Ishikawa (cell line): ENCODE results near the gene GYS2.

Source experiments
- CEBPB ChIP-seq: IDR thresholded peaks from 2 replicates; pipeline ENCODE4 v1.6.1; 2012
- CREB1 ChIP-seq: IDR thresholded peaks from 2 replicates; pipeline ENCODE4 v1.6.1; 2012; ENCODE audit warnings: low read depth
- EGR1 ChIP-seq: IDR thresholded peaks from 2 replicates; pipeline ENCODE4 v1.6.1; 2012
- EP300 ChIP-seq: IDR thresholded peaks from 2 replicates; pipeline ENCODE4 v1.6.1; 2012; ENCODE audit warnings: borderline replicate concordance
- FOXM1 ChIP-seq: IDR thresholded peaks from 2 replicates; pipeline ENCODE4 v1.6.1; 2012; ENCODE audit warnings: low read depth, borderline replicate concordance
- NFIC ChIP-seq: IDR thresholded peaks from 2 replicates; pipeline ENCODE4 v1.6.1; 2012
- RAD21 ChIP-seq: IDR thresholded peaks from 2 replicates; pipeline ENCODE4 v1.6.1; 2012; ENCODE audit warnings: low read depth
- TAF1 ChIP-seq: IDR thresholded peaks from 2 replicates; pipeline ENCODE4 v1.6.1; 2012; ENCODE audit warnings: low read depth, mild to moderate bottlenecking
- TCF12 ChIP-seq: IDR thresholded peaks from 2 replicates; pipeline ENCODE4 v1.6.1; 2012; ENCODE audit warnings: low read depth
- TEAD4 ChIP-seq: IDR thresholded peaks from 2 replicates; pipeline ENCODE4 v1.6.1; 2012
- YY1 ChIP-seq: IDR thresholded peaks from 2 replicates; pipeline ENCODE4 v1.6.1; 2012; ENCODE audit warnings: low read depth
- ZBTB7A ChIP-seq: IDR thresholded peaks from 2 replicates; pipeline ENCODE4 v1.6.1; 2012; ENCODE audit warnings: low read depth
- TF ChIP-seq, protein P1 (sequence below): IDR thresholded peaks from 2 replicates; pipeline ENCODE4 v1.6.1; 2012
- TF ChIP-seq, protein P2 (sequence below): IDR thresholded peaks from 2 replicates; pipeline ENCODE4 v1.6.1; 2012; ENCODE audit warnings: low read depth, mild to moderate bottlenecking
- TF ChIP-seq, protein P3 (sequence below): IDR thresholded peaks from 2 replicates; pipeline ENCODE4 v1.6.1; 2012

The GYS2 gene

DNA sequence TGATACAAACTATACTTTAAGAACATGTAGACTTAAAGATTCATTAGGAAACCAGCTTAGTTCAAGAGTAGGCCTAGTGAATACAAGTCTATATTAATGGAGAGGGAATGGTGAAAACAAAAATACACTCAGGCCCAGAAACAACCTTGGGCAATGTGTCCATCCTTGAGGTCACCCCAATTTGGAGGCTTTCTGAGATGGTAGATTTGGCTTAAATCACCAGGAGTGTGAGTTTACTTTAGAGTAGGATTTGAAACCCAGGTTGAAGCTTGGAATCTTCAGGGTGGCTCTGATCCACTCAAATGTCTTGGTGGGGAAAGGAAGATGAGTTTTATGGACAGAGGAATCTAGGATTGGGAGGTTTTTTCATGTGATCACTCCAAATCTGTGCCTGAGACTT, 42.5 kb upstream of the GYS2 start:
- no peak for TF ChIP-seq EGR1
- no peak for TF ChIP-seq TAF1
- no peak for TF ChIP-seq TCF12
- TF ChIP-seq CREB1: no peak
- no peak for TF ChIP-seq FOXM1
- no peak for TF ChIP-seq YY1
- no peak for TF ChIP-seq TEAD4
- TF ChIP-seq EP300: no peak

DNA sequence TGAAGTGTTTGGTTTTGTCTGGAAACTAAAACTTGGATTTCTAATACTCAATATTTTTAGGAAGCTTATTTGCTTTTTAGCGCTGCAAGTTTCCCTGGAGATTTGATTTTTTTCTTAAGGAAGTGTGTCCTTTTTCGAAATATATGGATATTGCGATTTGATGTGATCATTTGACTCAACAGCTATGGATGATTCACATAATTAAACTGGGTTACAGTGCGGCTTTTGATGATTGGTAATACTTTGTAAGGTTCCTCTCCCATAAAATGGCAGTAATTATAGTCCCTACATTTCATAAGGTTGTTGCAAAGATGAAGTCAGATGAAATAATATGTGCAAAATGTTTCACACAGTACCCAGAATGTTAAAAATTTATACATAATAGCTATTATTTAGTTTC, 39.9 kb upstream of the GYS2 start:
- no peak for TF ChIP-seq EP300
- TF ChIP-seq, protein P1, sequence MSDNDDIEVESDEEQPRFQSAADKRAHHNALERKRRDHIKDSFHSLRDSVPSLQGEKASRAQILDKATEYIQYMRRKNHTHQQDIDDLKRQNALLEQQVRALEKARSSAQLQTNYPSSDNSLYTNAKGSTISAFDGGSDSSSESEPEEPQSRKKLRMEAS: no peak
- TF ChIP-seq ZBTB7A: no peak
- TF ChIP-seq FOXM1: no peak
- no peak for TF ChIP-seq CREB1
- TF ChIP-seq CEBPB: no peak
- TF ChIP-seq, protein P2, sequence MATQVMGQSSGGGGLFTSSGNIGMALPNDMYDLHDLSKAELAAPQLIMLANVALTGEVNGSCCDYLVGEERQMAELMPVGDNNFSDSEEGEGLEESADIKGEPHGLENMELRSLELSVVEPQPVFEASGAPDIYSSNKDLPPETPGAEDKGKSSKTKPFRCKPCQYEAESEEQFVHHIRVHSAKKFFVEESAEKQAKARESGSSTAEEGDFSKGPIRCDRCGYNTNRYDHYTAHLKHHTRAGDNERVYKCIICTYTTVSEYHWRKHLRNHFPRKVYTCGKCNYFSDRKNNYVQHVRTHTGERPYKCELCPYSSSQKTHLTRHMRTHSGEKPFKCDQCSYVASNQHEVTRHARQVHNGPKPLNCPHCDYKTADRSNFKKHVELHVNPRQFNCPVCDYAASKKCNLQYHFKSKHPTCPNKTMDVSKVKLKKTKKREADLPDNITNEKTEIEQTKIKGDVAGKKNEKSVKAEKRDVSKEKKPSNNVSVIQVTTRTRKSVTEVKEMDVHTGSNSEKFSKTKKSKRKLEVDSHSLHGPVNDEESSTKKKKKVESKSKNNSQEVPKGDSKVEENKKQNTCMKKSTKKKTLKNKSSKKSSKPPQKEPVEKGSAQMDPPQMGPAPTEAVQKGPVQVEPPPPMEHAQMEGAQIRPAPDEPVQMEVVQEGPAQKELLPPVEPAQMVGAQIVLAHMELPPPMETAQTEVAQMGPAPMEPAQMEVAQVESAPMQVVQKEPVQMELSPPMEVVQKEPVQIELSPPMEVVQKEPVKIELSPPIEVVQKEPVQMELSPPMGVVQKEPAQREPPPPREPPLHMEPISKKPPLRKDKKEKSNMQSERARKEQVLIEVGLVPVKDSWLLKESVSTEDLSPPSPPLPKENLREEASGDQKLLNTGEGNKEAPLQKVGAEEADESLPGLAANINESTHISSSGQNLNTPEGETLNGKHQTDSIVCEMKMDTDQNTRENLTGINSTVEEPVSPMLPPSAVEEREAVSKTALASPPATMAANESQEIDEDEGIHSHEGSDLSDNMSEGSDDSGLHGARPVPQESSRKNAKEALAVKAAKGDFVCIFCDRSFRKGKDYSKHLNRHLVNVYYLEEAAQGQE: no peak
- no peak for TF ChIP-seq TCF12
- TF ChIP-seq, protein P3, sequence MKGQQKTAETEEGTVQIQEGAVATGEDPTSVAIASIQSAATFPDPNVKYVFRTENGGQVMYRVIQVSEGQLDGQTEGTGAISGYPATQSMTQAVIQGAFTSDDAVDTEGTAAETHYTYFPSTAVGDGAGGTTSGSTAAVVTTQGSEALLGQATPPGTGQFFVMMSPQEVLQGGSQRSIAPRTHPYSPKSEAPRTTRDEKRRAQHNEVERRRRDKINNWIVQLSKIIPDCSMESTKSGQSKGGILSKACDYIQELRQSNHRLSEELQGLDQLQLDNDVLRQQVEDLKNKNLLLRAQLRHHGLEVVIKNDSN: no peak

DNA sequence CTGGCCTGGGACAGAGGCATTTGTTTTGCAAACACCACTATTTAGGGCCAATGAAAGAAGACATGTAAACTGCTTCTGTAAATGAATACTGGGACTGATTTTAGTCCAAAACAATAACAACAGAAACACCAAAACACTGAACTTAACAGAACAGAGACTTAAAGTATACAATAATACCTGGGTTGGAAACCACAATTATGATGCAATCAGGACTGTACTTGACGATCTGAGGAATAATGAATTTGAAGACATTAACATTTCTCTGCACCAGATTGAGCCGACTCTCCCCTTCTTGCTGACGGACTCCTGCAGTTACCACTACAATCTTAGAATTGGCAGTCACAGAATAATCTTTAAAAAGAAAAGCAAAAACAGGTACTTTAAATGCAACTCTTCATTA, 39.1 kb upstream of the GYS2 start:
- TF ChIP-seq RAD21 (no peak), NFIC (no peak), EGR1 (no peak), FOXM1 (no peak), TEAD4 (no peak), TCF12 (no peak), CEBPB (no peak), YY1 (no peak), EP300 (no peak), TAF1 (no peak), ZBTB7A (no peak), CREB1 (no peak)
- TF ChIP-seq, protein P1: no peak
- TF ChIP-seq, protein P3: no peak
- TF ChIP-seq, protein P2: no peak

DNA sequence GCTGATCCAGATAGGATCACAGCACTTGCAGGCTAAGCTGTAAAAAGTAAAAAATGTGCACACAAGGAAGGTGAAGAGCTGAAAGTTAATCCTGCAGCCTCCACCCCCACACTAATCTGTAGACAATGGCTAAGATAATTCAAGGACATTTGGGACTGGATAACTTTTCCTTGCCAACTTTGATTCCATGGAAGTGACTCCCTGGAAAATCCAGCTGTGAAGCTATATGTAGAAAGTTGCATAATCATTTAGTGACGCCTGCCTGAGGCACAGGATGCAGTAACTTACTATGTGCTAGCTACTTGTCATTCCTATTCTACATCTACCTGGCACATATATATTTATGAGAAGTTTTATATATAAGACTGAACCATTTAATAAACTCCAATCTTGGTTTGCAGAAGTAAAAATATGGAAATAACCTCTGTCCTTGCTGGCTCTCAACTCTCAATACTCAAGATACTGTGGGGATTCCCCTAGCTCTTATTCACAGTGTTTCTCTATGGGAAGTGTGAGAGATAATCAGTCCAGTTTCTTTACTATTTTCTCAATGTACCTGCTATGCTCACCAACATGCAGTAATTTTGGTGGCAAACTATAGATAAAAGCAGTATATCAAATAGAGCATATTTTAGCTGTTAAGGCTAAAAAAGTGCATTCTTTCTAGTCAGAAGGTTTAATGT, 38.2 kb upstream of the GYS2 start:
- TF ChIP-seq, protein P3: no peak
- TF ChIP-seq RAD21 (no peak), CEBPB (0 out of 2 replicates have a peak, but pooled peaks have one; percentile 28)
- TF ChIP-seq, protein P2: no peak
